Middle frontal gyrus (tissue), 1 donor: ENCODE results near the gene NAGLU.

Experiments used
- DNase-seq: peaks from one replicate; pipeline ENCODE4 v3.0.0-alpha.2; 2015; ENCODE audit warnings: low spot score; ENCODE audit errors: extremely low spot score

NAGLU gene

GRCh38 chr17:42536048-42536371 lies at the start of gene NAGLU:
Gene NAGLU (plus strand): TSS chr17:42536241. CDS start chr17:42536273, 32 bp downstream.
- peak; percentile 69 for DNase-seq

GRCh38 chr17:42488032-42488431 lies 48.0 kb upstream of the NAGLU start:
- no peak for DNase-seq

GRCh38 chr17:42493319-42493718 lies 42.7 kb upstream of the NAGLU start:
- no peak for DNase-seq

- DNase-seq: no peak
Observed at GRCh38 chr17:42494673-42495072, 41.4 kb upstream of the NAGLU start.

GRCh38 chr17:42498828-42499227 lies 37.2 kb upstream of the NAGLU start:
- DNase-seq: no peak

- no peak for DNase-seq
Observed at GRCh38 chr17:42502091-42502490, 34.0 kb upstream of the NAGLU start.

GRCh38 chr17:42502926-42503325 lies 33.1 kb upstream of the NAGLU start:
- no peak for DNase-seq

- DNase-seq: no peak
Observed at GRCh38 chr17:42507671-42508070, 28.4 kb upstream of the NAGLU start.

- DNase-seq: no peak
Observed at GRCh38 chr17:42508426-42509165, 27.4 kb upstream of the NAGLU start.

- DNase-seq: no peak
Observed at GRCh38 chr17:42509409-42509808, 26.6 kb upstream of the NAGLU start.

GRCh38 chr17:42509841-42510240 lies 26.2 kb upstream of the NAGLU start:
- DNase-seq: no peak

- no peak for DNase-seq
Observed at GRCh38 chr17:42512246-42512645, 23.8 kb upstream of the NAGLU start.

GRCh38 chr17:42512733-42513251 lies 23.2 kb upstream of the NAGLU start:
- no peak for DNase-seq

- no peak for DNase-seq
Observed at GRCh38 chr17:42513686-42514085, 22.4 kb upstream of the NAGLU start.

GRCh38 chr17:42514279-42514678 lies 21.8 kb upstream of the NAGLU start:
- no peak for DNase-seq

- DNase-seq: no peak
Observed at GRCh38 chr17:42514867-42515266, 21.2 kb upstream of the NAGLU start.

- DNase-seq: peak; percentile 36
Observed at GRCh38 chr17:42517516-42517915, 18.5 kb upstream of the NAGLU start.

- peak; percentile 7 for DNase-seq
Observed at GRCh38 chr17:42518046-42518754, 17.8 kb upstream of the NAGLU start.

GRCh38 chr17:42518755-42519545 lies 17.1 kb upstream of the NAGLU start:
- DNase-seq: no peak

- peak; percentile 69 for DNase-seq
Observed at GRCh38 chr17:42519546-42520491, 16.2 kb upstream of the NAGLU start.

- DNase-seq: no peak
Observed at GRCh38 chr17:42520540-42520951, 15.5 kb upstream of the NAGLU start.
